Endodermal cell (in vitro differentiated cells): ENCODE measurements around the gene RHOG. TPM values are rescaled to one million over a fixed set of nuclear protein-coding genes. Genes with fewer than 3 reads are reported as not detected.
A peak's percentile ranks its signal among the peaks of the same experiment; 100 is the strongest.
"Not testable (repeated sequence)": the region's sequence is repeated elsewhere in the genome, so short reads cannot be mapped to it uniquely, and the experiment has no call there.

ENCODE experiments used
- DNase-seq: peaks from one replicate; pipeline ENCODE4 v3.0.0-alpha.2; 2017
- H3K27ac ChIP-seq: 2 replicates; pipeline ENCODE4 v1.5.1; 2013; ENCODE audit warnings: mild to moderate bottlenecking, low read depth, low read length, moderate library complexity
- H3K27me3 ChIP-seq: 2 replicates; pipeline ENCODE4 v1.6.1; 2013; ENCODE audit warnings: mild to moderate bottlenecking, low read length, moderate library complexity; ENCODE audit not compliant: insufficient read depth, control insufficient read depth, poor library complexity, severe bottlenecking
- H3K36me3 ChIP-seq: 2 replicates; pipeline ENCODE4 v1.7.0; 2013; ENCODE audit warnings: mild to moderate bottlenecking, low read length, moderate library complexity; ENCODE audit not compliant: control insufficient read depth, insufficient read depth
- H3K4me1 ChIP-seq: one replicate; pipeline ENCODE4 v1.7.0; 2013; ENCODE audit warnings: low read length; ENCODE audit not compliant: control insufficient read depth, insufficient read depth
- H3K4me3 ChIP-seq: 2 replicates; pipeline ENCODE4 v1.5.1; 2013; ENCODE audit warnings: mild to moderate bottlenecking, low read length, moderate library complexity
- H3K9ac ChIP-seq: 2 replicates; pipeline ENCODE4 v1.6.1; 2013; ENCODE audit warnings: mild to moderate bottlenecking, low read length, moderate library complexity; ENCODE audit not compliant: poor library complexity, severe bottlenecking; ENCODE audit errors: extremely low read depth
- H3K9me3 ChIP-seq: 2 replicates; pipeline ENCODE4 v1.6.1; 2013; ENCODE audit warnings: mild to moderate bottlenecking, low read length, moderate library complexity; ENCODE audit not compliant: control insufficient read depth
- H3K27ac Mint-ChIP-seq: 2 replicates; pipeline ENCODE4 v1.8.0; 2020; ENCODE audit warnings: mixed read lengths
- H3K27me3 Mint-ChIP-seq: 2 replicates; pipeline ENCODE4 v1.8.0; 2021; ENCODE audit warnings: mild to moderate bottlenecking, mixed read lengths; ENCODE audit not compliant: insufficient read depth
- H3K36me3 Mint-ChIP-seq: 2 replicates; pipeline ENCODE4 v1.8.0; 2020; ENCODE audit warnings: low read depth, mixed read lengths
- H3K4me1 Mint-ChIP-seq: 2 replicates; pipeline ENCODE4 v1.8.0; 2020; ENCODE audit warnings: mixed read lengths
- H3K4me3 Mint-ChIP-seq: 2 replicates; pipeline ENCODE4 v1.8.0; 2020; ENCODE audit warnings: mild to moderate bottlenecking, moderate library complexity, mixed read lengths
- H3K9me3 Mint-ChIP-seq: 2 replicates; pipeline ENCODE4 v1.8.0; 2020; ENCODE audit warnings: mild to moderate bottlenecking, mixed read lengths
- CTCF ChIP-seq: fragments of 200-600 bp; sonication (generic); conservative IDR thresholded peaks from 2 replicates; pipeline ENCODE4 v1.5.0; 2021; ENCODE audit warnings: antibody characterized with exemption, mild to moderate bottlenecking
- WGBS, 2 experiments: methylation state at CpG; one replicate each; pipeline versions ENCODE4 v1.1.5 to v1.1.7; 2013; ENCODE audit warnings: missing lambda C conversion rate in 2 of 2, mixed read lengths in 1 of 2; ENCODE audit not compliant: insufficient coverage in 1 of 2, insufficient read length in 1 of 2; 5-methylcytosine and 5-hydroxymethylcytosine counted together
- total RNA-seq, 2 donors: library from RNA; stranded (reverse); fragmentation: NEBNext Ultra II Directional in 1 of 2; extraction: Animal tissue kit (Norgen Biotek cat#: 25700) in 1 of 2; gene quantifications; 2 replicates in 1 of 2; 3 replicates in 1 of 2; pipeline ENCODE4 v1.2.1, GENCODE V29; 2021

The RHOG gene
- total RNA-seq, 2 donors from 2014 or later: 25.5 to 27.6 TPM

DNA sequence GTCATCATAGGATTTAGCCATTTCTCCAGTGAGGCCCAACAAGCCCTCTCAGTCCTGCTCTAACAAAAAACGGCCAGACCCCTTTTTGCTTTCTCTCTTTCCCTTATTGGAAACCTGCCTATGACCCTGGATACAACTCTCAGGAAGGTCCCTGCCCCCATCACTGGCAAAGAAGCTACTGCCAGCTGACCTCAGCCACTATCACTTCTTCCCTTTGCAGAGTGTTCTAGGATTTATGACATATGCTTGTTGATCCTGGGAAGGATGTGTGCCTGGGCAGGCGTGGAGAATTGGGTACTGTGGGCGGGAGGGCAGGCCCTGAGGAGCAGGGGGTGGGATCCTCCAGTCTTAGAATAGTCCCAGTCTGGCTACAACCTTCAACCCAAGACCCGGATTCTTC, 24.9 kb downstream of the RHOG start:
- Histone ChIP-seq H3K27ac (no peak overlapping the region), H3K9me3 (no peaks in the 10 kb centered on the region), H3K36me3 (no peaks in the 10 kb centered on the region), H3K9ac (no peak overlapping the region), H3K4me3 (no peak overlapping the region), H3K27me3 (no peaks in the 10 kb centered on the region), H3K4me1 (no peaks in the 10 kb centered on the region)
- Mint-ChIP-seq H3K4me1 (peaks cover 5% of the 10 kb centered on the region), H3K27me3 (no peaks in the 10 kb centered on the region), H3K27ac (no peak overlapping the region), H3K4me3 (no peak overlapping the region), H3K9me3 (no peaks in the 10 kb centered on the region), H3K36me3 (peaks cover 10% of the 10 kb centered on the region)
- 71 to 95% methylated on average over 1 to 4 of the region's 4 CpGs for WGBS, 2 experiments
- no peak for DNase-seq
- no peak for TF ChIP-seq CTCF

DNA sequence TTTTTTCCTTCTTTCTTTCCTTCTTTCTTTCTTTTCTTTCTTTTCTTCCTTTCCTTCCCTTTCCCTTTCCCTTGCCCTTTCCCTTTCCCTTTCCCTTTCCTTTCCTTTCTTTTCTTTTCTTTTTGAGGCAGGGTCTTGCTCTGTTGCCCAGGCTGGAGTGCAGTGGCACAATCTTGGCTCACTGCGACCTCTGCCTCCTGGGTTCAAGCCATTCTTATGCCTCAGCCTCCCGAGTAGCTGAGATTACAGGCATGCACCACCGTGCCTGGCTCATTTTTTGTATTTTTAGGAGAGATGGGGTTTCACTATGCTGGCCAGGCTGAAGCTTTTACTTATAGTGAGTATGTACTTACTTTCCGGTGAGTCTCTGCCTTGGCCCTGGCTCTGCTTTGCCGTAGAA, 25.9 kb downstream of the RHOG start:
- H3K4me1 Mint-ChIP-seq, H3K9me3 Mint-ChIP-seq: not testable (repeated sequence)
- WGBS, 2 experiments: 85 to 95% methylated on average over 2 to 5 of the region's 5 CpGs

GRCh38 chr11:3810951-3811350, 29.8 kb downstream of the RHOG start:
- Histone ChIP-seq H3K4me3 (no peak overlapping the region), H3K27ac (no peak overlapping the region), H3K4me1 (no peaks in the 10 kb centered on the region), H3K9me3 (no peaks in the 10 kb centered on the region), H3K36me3 (no peaks in the 10 kb centered on the region), H3K27me3 (no peaks in the 10 kb centered on the region), H3K9ac (no peak overlapping the region)
- H3K4me3 Mint-ChIP-seq: no peak overlapping the region
- no peak for DNase-seq
- 98 to 100% methylated on average over 4 of the region's 4 CpGs for WGBS, 2 experiments
- no peaks in the 10 kb centered on the region for H3K9me3 Mint-ChIP-seq
- H3K4me1 Mint-ChIP-seq: peaks cover 8% of the 10 kb centered on the region
- peaks cover 7% of the 10 kb centered on the region for H3K36me3 Mint-ChIP-seq
- no peak for TF ChIP-seq CTCF
- peak overlapping the region; percentile 6 for H3K27ac Mint-ChIP-seq
- H3K27me3 Mint-ChIP-seq: no peaks in the 10 kb centered on the region

More for the DNA sequence above, 25.9 kb downstream of the RHOG start:
- DNase-seq, H3K9me3 ChIP-seq, H3K9ac ChIP-seq, H3K27ac Mint-ChIP-seq, H3K36me3 Mint-ChIP-seq, H3K4me1 ChIP-seq, H3K27me3 ChIP-seq, H3K4me3 Mint-ChIP-seq, H3K4me3 ChIP-seq, H3K36me3 ChIP-seq, H3K27me3 Mint-ChIP-seq, H3K27ac ChIP-seq: not testable (repeated sequence)

GRCh38 chr11:3810446-3810845, 30.3 kb downstream of the RHOG start:
- H3K9me3 ChIP-seq: no peaks in the 10 kb centered on the region
- H3K4me1 ChIP-seq: no peaks in the 10 kb centered on the region
- no peak overlapping the region for H3K9ac ChIP-seq
- no peaks in the 10 kb centered on the region for H3K9me3 Mint-ChIP-seq
- no peak for DNase-seq
- H3K4me3 Mint-ChIP-seq: no peak overlapping the region
- no peaks in the 10 kb centered on the region for H3K36me3 ChIP-seq
- peaks cover 8% of the 10 kb centered on the region for H3K4me1 Mint-ChIP-seq
- H3K36me3 Mint-ChIP-seq: peaks cover 7% of the 10 kb centered on the region
- H3K27me3 ChIP-seq: no peaks in the 10 kb centered on the region
- H3K27me3 Mint-ChIP-seq: no peaks in the 10 kb centered on the region
- H3K27ac ChIP-seq: no peak overlapping the region
- H3K27ac Mint-ChIP-seq: no peak overlapping the region
- WGBS, 2 experiments: 86 to 94% methylated on average over 3 of the region's 3 CpGs
- no peak overlapping the region for H3K4me3 ChIP-seq
- no peak for TF ChIP-seq CTCF
